Activated CD4-positive, alpha-beta T cell treated with anti-CD3 and anti-CD28 coated beads, Interleukin-2, amount 10 ng/mL, durations not matched to agents 24 days and 14 days (primary cell): ENCODE measurements around the gene MTHFD1L. TPM values are rescaled to one million over a fixed set of nuclear protein-coding genes. Genes with fewer than 3 reads are reported as not detected.

Experiments used
- DNase-seq: peaks from one replicate; pipeline ENCODE4 v3.0.0; 2022
- H3K27ac Mint-ChIP-seq: one replicate; pipeline ENCODE4 v1.8.0; 2022; ENCODE audit warnings: mild to moderate bottlenecking, mixed read lengths
- H3K27me3 Mint-ChIP-seq: one replicate; pipeline ENCODE4 v1.8.0; 2022; ENCODE audit warnings: mixed read lengths
- H3K36me3 Mint-ChIP-seq: one replicate; pipeline ENCODE4 v1.8.0; 2022; ENCODE audit warnings: low read depth, mild to moderate bottlenecking, mixed read lengths
- H3K4me1 Mint-ChIP-seq: one replicate; pipeline ENCODE4 v1.8.0; 2021; ENCODE audit warnings: mixed read lengths
- H3K4me3 Mint-ChIP-seq: one replicate; pipeline ENCODE4 v1.8.0; 2022; ENCODE audit warnings: mild to moderate bottlenecking, moderate library complexity, mixed read lengths
- H3K9me3 Mint-ChIP-seq: one replicate; pipeline ENCODE4 v1.8.0; 2021; ENCODE audit warnings: mixed read lengths
- intact Hi-C: fragments of 100-400 bp; cut with micrococcal nuclease; formaldehyde crosslinking; loops from one replicate; pipeline ENCODE4 v1.15.1; 2023
- total RNA-seq: library from RNA; stranded (reverse); gene quantifications from 2 replicates; pipeline ENCODE4 v1.2.3, GENCODE V29; 2022

Gene MTHFD1L
- total RNA-seq, 1 donor from 2014 or later = 136 TPM

GRCh38 chr6:151004383-151005024, 139.0 kb downstream of the MTHFD1L start:
- intact Hi-C loops = loop anchor here (1.0 kb wide), 1 partner anchor 17 kb away; no protein-coding TSS in a partner anchor
- no peak for DNase-seq
- Mint-ChIP-seq H3K4me3 (no peak overlapping the region), H3K9me3 (no peaks in the 10 kb centered on the region), H3K27me3 (no peaks in the 10 kb centered on the region), H3K4me1 (peaks cover 33% of the 10 kb centered on the region), H3K36me3 (peaks cover 12% of the 10 kb centered on the region), H3K27ac (peak overlapping the region; percentile 23)

DNA sequence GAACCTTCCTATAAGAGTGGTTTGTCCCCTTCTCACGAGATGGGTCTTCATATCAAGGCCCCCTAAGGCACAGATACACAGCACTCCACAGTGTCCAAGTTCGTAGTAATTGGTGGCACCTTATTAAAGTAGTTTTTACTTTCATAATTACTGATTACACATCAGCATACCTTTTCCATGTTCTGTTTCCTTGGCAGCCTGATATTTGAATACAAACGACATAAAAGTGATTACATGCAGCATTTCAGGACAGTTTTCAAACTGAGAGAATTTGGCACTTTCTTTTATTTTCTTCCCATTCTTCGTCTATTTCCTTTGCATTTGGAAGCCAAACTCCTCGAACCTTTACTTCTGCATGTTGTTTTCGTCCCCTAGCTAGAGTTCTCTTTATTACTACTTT, 139.7 kb downstream of the MTHFD1L start:
- peaks cover 15% of the 10 kb centered on the region for H3K36me3 Mint-ChIP-seq
- H3K27me3 Mint-ChIP-seq = no peaks in the 10 kb centered on the region
- peak overlapping the region; percentile 29 for H3K27ac Mint-ChIP-seq
- peaks cover 33% of the 10 kb centered on the region for H3K4me1 Mint-ChIP-seq
- DNase-seq = no peak
- no peaks in the 10 kb centered on the region for H3K9me3 Mint-ChIP-seq
- intact Hi-C loops = no loop called here
- no peak overlapping the region for H3K4me3 Mint-ChIP-seq

- H3K27me3 Mint-ChIP-seq = no peaks in the 10 kb centered on the region
- peaks cover 33% of the 10 kb centered on the region for H3K4me1 Mint-ChIP-seq
- intact Hi-C loops = no loop called here
- no peak for DNase-seq
- no peaks in the 10 kb centered on the region for H3K9me3 Mint-ChIP-seq
- H3K36me3 Mint-ChIP-seq = peaks cover 18% of the 10 kb centered on the region
- H3K4me3 Mint-ChIP-seq = peak overlapping the region; percentile 28
- peak overlapping the region; percentile 79 for H3K27ac Mint-ChIP-seq
These were observed 140.6 kb downstream of the MTHFD1L start for GRCh38 chr6:151005896-151006632.

DNA sequence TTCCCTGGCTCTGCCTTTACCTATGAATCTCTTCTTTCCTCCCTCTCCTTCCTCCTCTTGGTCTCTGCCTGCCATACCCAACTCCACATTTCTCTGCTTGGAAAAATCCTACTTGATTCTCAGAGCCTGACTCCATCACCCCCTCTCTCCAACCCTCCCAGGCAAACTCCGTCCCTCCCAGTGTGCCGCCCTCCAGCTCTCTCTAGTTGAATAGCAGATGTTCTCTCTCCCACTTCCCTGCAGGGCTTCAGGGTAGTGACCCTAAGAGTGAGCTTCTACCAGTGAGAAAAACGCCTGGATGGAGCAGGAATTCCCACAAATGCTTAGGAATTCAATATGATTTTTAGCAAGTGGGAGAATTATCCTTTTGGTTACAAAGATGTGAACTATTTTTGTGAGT, 141.6 kb downstream of the MTHFD1L start:
- no peak for DNase-seq
- H3K27me3 Mint-ChIP-seq = no peaks in the 10 kb centered on the region
- peak overlapping the region; percentile 16 for H3K27ac Mint-ChIP-seq
- H3K4me1 Mint-ChIP-seq = peaks cover 27% of the 10 kb centered on the region
- peaks cover 25% of the 10 kb centered on the region for H3K36me3 Mint-ChIP-seq
- intact Hi-C loops = no loop called here
- no peak overlapping the region for H3K4me3 Mint-ChIP-seq
- no peaks in the 10 kb centered on the region for H3K9me3 Mint-ChIP-seq

- peaks cover 25% of the 10 kb centered on the region for H3K4me1 Mint-ChIP-seq
- intact Hi-C loops = no loop called here
These were observed 142.4 kb downstream of the MTHFD1L start for GRCh38 chr6:151007922-151008321.

DNA sequence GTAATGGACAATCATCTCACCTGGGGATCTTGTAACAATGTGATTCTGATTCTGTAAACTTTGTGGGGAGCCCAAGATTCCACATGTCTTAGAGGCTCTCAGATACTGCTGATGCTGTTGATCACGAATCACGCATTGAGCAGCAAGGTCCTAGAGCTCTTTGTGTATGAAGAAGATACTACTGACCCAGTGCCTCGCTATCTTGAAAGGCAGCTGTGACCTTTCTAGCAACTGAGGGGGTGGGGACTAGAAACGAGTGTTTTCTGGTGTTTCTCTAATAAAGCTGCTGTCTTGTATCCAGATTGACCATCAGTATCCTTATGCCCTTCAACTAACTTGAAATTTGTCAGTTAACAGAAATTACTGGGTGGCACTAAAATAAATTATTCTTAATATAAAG, 142.9 kb downstream of the MTHFD1L start:
- Mint-ChIP-seq H3K9me3 (no peaks in the 10 kb centered on the region), H3K4me1 (peaks cover 25% of the 10 kb centered on the region), H3K4me3 (no peak overlapping the region), H3K27ac (no peak overlapping the region), H3K36me3 (peaks cover 25% of the 10 kb centered on the region), H3K27me3 (no peaks in the 10 kb centered on the region)
- intact Hi-C loops = no loop called here
- DNase-seq = no peak

More at GRCh38 chr6:151007922-151008321, 142.4 kb downstream of the MTHFD1L start:
- H3K4me3 Mint-ChIP-seq = no peak overlapping the region
- peaks cover 25% of the 10 kb centered on the region for H3K36me3 Mint-ChIP-seq
- no peaks in the 10 kb centered on the region for H3K9me3 Mint-ChIP-seq
- H3K27ac Mint-ChIP-seq = no peak overlapping the region
- H3K27me3 Mint-ChIP-seq = no peaks in the 10 kb centered on the region
- DNase-seq = no peak

DNA sequence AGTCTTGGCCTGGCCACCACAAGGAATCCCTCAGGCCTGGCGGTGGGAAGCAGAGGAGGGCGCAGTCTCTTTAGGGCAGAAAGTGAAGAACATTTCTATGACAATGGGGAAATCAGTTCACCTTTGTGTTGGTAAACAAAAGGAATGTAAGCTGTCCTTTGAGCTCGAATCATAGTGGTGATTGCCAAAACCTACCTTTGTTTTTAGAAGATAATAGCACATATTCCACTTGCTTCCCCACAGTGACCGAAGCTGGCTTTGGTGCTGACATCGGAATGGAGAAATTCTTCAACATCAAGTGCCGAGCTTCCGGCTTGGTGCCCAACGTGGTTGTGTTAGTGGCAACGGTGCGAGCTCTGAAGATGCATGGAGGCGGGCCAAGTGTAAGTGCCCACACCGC, 144.1 kb downstream of the MTHFD1L start:
- Mint-ChIP-seq H3K9me3 (no peaks in the 10 kb centered on the region), H3K4me3 (no peak overlapping the region), H3K4me1 (peaks cover 22% of the 10 kb centered on the region), H3K27me3 (no peaks in the 10 kb centered on the region), H3K27ac (no peak overlapping the region), H3K36me3 (peaks cover 31% of the 10 kb centered on the region)
- no peak for DNase-seq
- intact Hi-C loops = no loop called here

DNA sequence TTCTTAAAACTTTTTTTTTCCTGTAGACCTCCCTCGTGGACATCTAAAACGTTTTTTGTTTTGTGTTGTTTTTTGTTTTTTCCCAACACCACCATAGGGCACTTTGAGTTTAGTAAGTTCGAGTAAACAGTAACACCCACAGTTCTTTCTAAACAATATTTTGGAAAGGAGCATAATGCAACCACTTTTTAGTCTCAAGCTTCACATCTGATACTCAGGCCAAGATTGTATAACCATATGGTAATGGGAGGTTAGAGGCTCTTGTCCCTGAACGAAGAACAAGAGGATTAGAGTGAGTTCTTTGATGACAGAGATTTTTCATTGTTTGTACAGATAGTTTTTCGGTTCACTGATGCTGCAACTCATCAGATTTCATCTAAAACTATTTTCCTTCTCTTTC, 144.6 kb downstream of the MTHFD1L start:
- Mint-ChIP-seq H3K4me1 (peaks cover 19% of the 10 kb centered on the region), H3K27me3 (no peaks in the 10 kb centered on the region), H3K27ac (no peak overlapping the region), H3K9me3 (no peaks in the 10 kb centered on the region), H3K4me3 (no peak overlapping the region), H3K36me3 (peaks cover 34% of the 10 kb centered on the region)
- DNase-seq = no peak
- intact Hi-C loops = no loop called here

DNA sequence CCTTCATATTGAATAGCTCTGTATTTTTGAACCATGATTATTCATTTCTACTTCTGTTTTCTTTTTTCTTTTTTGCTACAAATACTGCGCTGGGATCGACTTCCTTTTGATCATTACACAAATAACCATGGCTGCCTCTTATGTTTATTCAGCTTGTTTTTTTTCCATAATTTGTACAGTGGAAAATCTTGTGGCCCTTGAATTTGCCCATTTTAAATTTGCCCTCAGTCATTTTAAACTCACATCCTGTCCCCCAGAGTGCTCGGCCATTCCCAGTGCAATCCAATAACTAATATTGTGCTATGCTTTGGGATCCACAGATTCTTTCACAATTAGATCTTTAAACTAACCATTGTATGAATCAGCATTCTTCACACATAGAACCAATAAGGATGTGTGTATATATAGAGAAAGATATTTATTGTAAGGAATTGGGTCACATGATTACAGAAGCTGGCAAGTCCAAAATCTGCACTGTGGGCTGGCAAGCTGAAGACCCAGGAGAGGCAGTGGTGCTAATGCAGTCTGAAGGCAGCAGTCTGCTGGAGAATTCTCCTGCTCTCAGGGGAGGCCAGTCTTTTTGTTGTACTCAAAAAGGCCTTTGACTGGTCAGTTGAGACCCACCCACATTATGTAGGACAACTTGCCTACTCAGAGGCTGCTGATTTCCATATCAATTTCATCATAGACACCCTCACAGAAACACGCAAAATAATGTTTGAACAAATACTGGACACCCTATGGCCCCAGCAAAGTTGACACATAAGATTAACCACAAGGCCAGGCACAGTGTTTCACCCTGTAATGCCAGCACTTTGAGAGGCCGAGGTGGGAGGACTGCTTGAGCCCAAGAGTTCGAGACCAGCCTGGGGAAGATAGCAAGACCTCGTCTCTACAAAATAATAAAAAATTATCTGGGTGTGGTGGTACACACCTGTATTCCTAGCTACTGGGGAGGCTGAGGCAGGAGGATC, 147.1 kb downstream of the MTHFD1L start:
- no peaks in the 10 kb centered on the region for H3K27me3 Mint-ChIP-seq
- DNase-seq = no peak
- no peaks in the 10 kb centered on the region for H3K9me3 Mint-ChIP-seq
- peaks cover 1% of the 10 kb centered on the region for H3K4me1 Mint-ChIP-seq
- H3K4me3 Mint-ChIP-seq = no peak overlapping the region
- intact Hi-C loops = no loop called here
- peaks cover 34% of the 10 kb centered on the region for H3K36me3 Mint-ChIP-seq
- no peak overlapping the region for H3K27ac Mint-ChIP-seq

DNA sequence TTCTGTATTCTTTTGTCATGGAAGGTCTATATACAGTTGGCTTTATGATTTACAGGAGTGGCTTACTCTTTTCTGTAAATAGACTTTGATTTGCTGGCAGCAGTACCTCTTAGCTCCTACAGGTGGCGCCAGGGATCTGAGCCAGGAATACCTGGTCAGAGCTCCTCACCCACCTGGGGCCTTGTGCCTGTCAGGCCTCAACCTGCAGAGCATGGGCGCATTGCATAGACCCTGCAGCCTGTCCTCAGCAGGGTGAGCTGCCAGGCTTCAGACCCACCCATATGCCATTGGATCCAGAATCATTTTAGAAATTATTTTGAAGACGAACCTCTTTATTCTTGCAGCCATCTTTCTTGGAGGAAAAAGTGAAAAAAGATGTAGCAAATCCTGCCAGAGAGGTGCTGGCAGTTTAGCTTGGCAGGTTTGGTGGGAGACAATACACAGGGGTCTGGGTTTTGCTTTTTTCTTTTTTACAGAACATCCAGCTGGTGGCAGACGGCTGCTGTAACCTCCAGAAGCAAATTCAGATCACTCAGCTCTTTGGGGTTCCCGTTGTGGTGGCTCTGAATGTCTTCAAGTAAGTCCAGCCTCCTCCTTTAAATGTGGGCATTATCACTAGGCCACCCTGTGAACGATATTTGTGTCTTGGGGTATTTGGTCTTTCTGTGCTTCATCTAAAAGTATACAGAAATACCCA, 149.1 kb downstream of the MTHFD1L start:
- intact Hi-C loops = loop anchor here (1.0 kb wide), 1 partner anchor 310 kb away; no protein-coding TSS in a partner anchor
- H3K4me1 Mint-ChIP-seq = peaks cover 1% of the 10 kb centered on the region
- H3K27me3 Mint-ChIP-seq = no peaks in the 10 kb centered on the region
- peaks cover 34% of the 10 kb centered on the region for H3K36me3 Mint-ChIP-seq
- peak; percentile 87 for DNase-seq
- H3K4me3 Mint-ChIP-seq = no peak overlapping the region
- H3K27ac Mint-ChIP-seq = no peak overlapping the region
- H3K9me3 Mint-ChIP-seq = no peaks in the 10 kb centered on the region

DNA sequence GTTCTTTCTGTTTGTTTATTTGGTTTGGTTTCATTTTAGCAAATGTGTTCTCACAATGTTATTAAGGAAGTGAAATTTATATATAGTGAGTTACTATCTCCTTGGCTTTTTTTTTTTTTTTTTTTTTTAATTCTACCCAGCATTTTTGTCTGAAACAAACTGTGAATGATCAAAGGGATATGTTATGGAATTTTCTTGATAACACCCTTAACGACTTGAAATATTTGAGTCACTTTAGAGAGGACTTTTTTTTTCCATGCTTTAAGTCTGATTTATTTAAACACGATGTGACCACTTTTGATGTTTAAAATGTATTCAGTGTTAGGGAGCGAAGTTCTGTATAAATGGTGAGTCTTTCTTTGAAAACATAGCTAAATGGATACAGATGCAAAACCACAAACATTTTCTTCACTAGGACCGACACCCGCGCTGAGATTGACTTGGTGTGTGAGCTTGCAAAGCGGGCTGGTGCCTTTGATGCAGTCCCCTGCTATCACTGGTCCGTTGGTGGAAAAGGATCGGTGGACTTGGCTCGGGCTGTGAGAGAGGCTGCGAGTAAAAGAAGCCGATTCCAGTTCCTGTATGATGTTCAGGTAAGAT, 149.7 kb downstream of the MTHFD1L start:
- intact Hi-C loops = no loop called here

DNA sequence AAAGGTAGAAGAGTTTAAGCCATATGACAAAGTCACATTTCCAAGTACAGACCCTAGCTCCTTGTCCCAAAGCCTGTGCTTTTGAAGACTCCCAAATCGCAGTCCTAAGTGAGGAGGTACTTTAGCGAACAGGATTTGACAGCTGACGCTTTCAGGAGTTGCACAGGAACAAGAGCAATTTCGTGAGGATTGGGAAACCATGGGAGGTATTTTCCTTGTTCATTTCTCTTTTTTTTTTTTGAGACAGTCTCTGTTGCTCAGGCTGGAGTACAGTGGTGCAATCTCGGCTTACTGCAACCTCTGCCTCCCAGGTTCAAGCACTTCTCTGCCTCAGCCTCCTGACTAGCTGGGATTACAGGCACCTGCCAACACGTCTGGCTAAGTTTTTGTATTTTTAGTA, 150.6 kb downstream of the MTHFD1L start:
- intact Hi-C loops = no loop called here

More for the DNA sequence above, 149.7 kb downstream of the MTHFD1L start:
- DNase-seq = no peak
- peaks cover 31% of the 10 kb centered on the region for H3K36me3 Mint-ChIP-seq
- H3K4me1 Mint-ChIP-seq = peaks cover 1% of the 10 kb centered on the region
- H3K27ac Mint-ChIP-seq = no peak overlapping the region
- no peaks in the 10 kb centered on the region for H3K9me3 Mint-ChIP-seq
- H3K4me3 Mint-ChIP-seq = no peak overlapping the region
- H3K27me3 Mint-ChIP-seq = no peaks in the 10 kb centered on the region

DNA sequence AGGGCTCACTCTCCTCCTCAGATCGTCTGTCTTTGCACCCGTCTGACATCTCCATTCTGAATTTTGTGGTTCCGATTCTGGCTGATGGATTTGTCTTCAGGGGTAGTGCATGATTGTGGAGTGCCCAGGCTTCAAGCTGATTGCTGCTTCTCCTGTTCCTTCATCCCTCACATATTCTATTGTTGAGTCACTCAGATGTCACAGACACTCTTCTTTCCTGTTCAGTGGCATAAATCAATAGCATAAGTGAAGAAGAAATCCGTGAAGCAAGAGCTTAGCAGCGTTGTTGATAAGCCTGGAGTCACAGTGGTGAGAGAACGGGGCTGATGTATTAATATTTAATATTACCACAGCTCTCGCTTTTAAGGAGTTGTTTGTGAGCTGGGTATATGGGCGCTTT, 152.5 kb downstream of the MTHFD1L start:
- intact Hi-C loops = no loop called here
- Mint-ChIP-seq H3K4me3 (no peak overlapping the region), H3K4me1 (peaks cover 1% of the 10 kb centered on the region), H3K27me3 (no peaks in the 10 kb centered on the region), H3K36me3 (peaks cover 31% of the 10 kb centered on the region), H3K9me3 (no peaks in the 10 kb centered on the region), H3K27ac (no peak overlapping the region)
- DNase-seq = no peak

More for the DNA sequence above, 150.6 kb downstream of the MTHFD1L start:
- peaks cover 27% of the 10 kb centered on the region for H3K36me3 Mint-ChIP-seq
- peaks cover 1% of the 10 kb centered on the region for H3K4me1 Mint-ChIP-seq
- H3K9me3 Mint-ChIP-seq = no peaks in the 10 kb centered on the region
- no peaks in the 10 kb centered on the region for H3K27me3 Mint-ChIP-seq
- H3K27ac Mint-ChIP-seq = no peak overlapping the region
- DNase-seq = no peak
- no peak overlapping the region for H3K4me3 Mint-ChIP-seq
